HG02623 (cell line): ENCODE results near the gene NAB2.
A peak's percentile ranks its signal among the peaks of the same experiment; 100 is the strongest.
"Not testable (repeated sequence)": the region's sequence is repeated elsewhere in the genome, so short reads cannot be mapped to it uniquely, and the experiment has no call there.

ENCODE experiments used
- ATAC-seq: cut with Tn5 transposase; IDR thresholded peaks from one replicate; pipeline ENCODE4 v1.9.1; 2021; ENCODE audit warnings: moderate library complexity; ENCODE audit not compliant: unreplicated experiment

Gene NAB2

GRCh38 chr12:57088354-57089270, at the start of gene NAB2:
TSS of gene NAB2 (plus strand) at chr12:57089114. CDS start at chr12:57089272, 158 bp downstream.
- peak; percentile 54 for ATAC-seq

- no peak for ATAC-seq
These were observed 48.7 kb upstream of the NAB2 start for GRCh38 chr12:57040211-57040610.

GRCh38 chr12:57040750-57041149, 48.2 kb upstream of the NAB2 start:
- no peak for ATAC-seq

GRCh38 chr12:57042695-57043094, 46.2 kb upstream of the NAB2 start:
- ATAC-seq, result no peak

GRCh38 chr12:57044468-57044867, 44.4 kb upstream of the NAB2 start:
- ATAC-seq, result no peak

GRCh38 chr12:57044889-57045288, 44.0 kb upstream of the NAB2 start:
- ATAC-seq, result no peak

- no peak for ATAC-seq
These were observed 42.7 kb upstream of the NAB2 start for GRCh38 chr12:57046086-57046791.

- no peak for ATAC-seq
These were observed 41.7 kb upstream of the NAB2 start for GRCh38 chr12:57046947-57047890.

GRCh38 chr12:57047981-57048380, 40.9 kb upstream of the NAB2 start:
- no peak for ATAC-seq

- no peak for ATAC-seq
These were observed 40.3 kb upstream of the NAB2 start for GRCh38 chr12:57048423-57049118.

- ATAC-seq, result no peak
These were observed 39.8 kb upstream of the NAB2 start for GRCh38 chr12:57049119-57049446.

GRCh38 chr12:57049890-57050289, 39.0 kb upstream of the NAB2 start, which contains the start of gene MYO1A:
TSS of gene MYO1A (minus strand) at chr12:57050129. CDS start at chr12:57048323, 1,806 bp downstream.
- no peak for ATAC-seq

GRCh38 chr12:57051011-57051410, 37.9 kb upstream of the NAB2 start:
- ATAC-seq, result no peak

- not testable (repeated sequence) for ATAC-seq
These were observed 35.8 kb upstream of the NAB2 start for GRCh38 chr12:57053146-57053545.

GRCh38 chr12:57053901-57054300, 35.0 kb upstream of the NAB2 start:
- ATAC-seq, result not testable (repeated sequence)

GRCh38 chr12:57055824-57056223, 33.1 kb upstream of the NAB2 start:
- no peak for ATAC-seq

- ATAC-seq, result no peak
These were observed 31.7 kb upstream of the NAB2 start for GRCh38 chr12:57057067-57057751.

GRCh38 chr12:57058454-57058853, 30.5 kb upstream of the NAB2 start:
- ATAC-seq, result no peak

- peak; percentile 82 for ATAC-seq
These were observed 24.8 kb upstream of the NAB2 start for GRCh38 chr12:57063991-57064685.
